Esophagus muscularis mucosa (tissue), 4 donors: ENCODE results near the gene ABTB2.

Source experiments
- CTCF ChIP-seq, 3 experiments: fragments of 200-600 bp in 2 of 3; fragments of 450-650 bp in 1 of 3; sonication (generic) in 2 of 3; IDR thresholded peaks; one replicate each; pipeline ENCODE4 v1.5.1; 2017 to 2019; ENCODE audit warnings: antibody characterized with exemption in 3 of 3, mild to moderate bottlenecking in 2 of 3, moderate library complexity in 1 of 3
- EP300 ChIP-seq: sonication (generic); formaldehyde crosslinking; IDR thresholded peaks from one replicate; pipeline ENCODE4 v1.6.1; 2017; ENCODE audit warnings: antibody characterized with exemption
- POLR2A ChIP-seq: fragments of 450-650 bp; IDR thresholded peaks from one replicate; pipeline ENCODE4 v1.6.1; 2017; ENCODE audit warnings: antibody characterized with exemption, moderate library complexity, mild to moderate bottlenecking, low read depth
- POLR2AphosphoS5 ChIP-seq, 2 donors: sonication (generic); formaldehyde crosslinking; IDR thresholded peaks; one replicate each; pipeline ENCODE4 v1.6.1; 2017; ENCODE audit warnings: antibody characterized with exemption in 2 of 2

GRCh38 chr11:34234086-34234740 is 123.6 kb downstream of the ABTB2 start:
- TF ChIP-seq CTCF (IDR thresholded peaks at IDR 0.05), result no peak
- no peak for TF ChIP-seq POLR2A
- no peak for TF ChIP-seq POLR2AphosphoS5 (IDR thresholded peaks at IDR 0.05)
- no peak for TF ChIP-seq EP300
